Middle frontal gyrus (tissue), 1 donor: ENCODE data around the gene CAMTA1.

Experiments
- DNase-seq: peaks from one replicate; pipeline ENCODE4 v3.0.0-alpha.2; 2015; ENCODE audit warnings: low spot score; ENCODE audit errors: extremely low spot score

The CAMTA1 gene

DNA sequence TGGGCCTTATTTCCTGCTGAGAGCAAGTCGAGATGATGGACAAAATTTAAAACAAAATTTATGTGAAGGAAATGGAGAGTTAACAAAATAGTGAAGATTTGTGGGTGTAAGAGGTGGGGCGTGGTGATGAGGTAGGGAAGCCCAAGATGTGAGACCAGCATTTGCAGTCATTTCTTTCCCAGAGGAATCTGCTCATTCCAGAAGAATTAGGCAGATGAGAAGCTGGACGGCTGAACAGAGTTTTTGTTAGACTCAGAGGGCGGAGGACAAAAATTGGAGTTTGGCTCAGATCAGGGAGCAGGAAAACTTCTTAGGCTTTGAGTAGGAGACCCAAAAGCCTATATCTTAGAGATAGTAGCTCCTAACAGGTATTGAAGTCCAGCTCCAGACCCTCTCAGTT lies 65.3 kb downstream of the CAMTA1 start:
- no peak for DNase-seq

DNA sequence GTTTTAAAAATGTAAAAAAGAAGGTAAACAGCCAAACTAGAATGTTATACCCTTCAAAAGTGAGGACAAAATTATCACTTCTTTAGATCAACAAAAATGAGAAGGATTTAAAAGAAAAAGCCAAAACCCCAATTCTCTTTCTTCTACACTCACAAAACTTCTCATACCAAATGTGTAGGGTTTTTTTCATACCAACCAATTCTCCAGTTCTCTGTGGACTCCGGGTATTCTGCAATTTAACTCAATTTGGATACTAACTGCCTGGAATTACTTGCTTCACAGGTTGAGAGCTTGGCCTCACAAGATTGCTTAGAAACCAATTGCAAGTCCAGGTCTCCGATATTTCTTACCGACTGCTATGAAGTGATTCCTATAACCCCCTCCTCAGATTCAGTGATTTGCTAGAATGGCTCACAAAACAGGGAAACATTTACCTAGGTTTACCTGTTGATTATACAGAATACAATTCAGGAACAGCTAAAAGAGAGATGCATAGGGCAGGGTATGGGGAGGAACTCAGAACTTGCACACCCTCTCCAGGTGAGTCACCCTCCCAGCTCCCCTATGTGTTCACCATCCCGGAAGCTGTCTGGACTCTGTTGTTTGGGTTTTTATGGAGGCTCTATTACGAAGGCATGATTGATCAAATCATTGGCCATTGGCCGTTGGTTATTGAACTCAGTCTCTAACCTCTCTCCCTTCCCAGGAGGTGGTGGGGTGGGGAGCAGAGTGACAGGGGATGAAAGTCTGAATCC lies 67.1 kb downstream of the CAMTA1 start:
- DNase-seq: no peak

DNA sequence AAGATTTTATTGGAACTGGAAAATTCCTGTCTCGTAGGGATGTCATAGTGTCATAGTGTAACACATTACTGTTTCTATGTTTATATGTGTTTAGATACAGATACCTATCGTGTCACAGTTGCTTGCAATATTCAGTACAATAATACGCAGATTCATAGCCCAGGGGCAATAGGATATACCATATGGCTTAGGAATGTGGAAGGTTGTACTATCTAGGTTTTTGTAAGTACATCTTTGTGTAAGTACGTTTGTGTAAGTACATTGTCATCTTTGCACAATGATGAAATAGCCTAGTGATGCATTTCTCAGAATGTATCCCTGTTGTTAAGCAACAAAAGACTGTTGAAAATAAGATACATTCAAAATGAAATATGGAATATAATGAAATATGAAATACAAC lies 68.9 kb downstream of the CAMTA1 start:
- DNase-seq: no peak

DNA sequence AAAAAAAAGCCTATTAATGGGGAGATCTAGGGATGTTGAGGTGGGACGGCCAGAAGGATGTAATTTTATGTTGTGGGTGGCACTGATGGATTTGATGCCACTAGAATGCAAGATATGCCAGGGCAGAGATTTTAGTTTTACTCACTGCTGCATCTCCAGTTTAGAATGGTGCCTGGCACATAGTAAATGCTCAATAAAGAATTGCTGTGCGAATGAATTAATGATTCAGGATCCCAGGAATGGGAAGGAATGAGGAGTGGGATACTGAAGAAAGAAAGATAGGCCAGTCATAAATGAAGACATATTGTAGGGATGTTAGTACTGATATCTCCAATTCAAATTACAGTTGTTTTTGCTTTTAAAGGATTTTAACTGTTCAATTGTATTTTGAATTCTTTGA lies 72.6 kb downstream of the CAMTA1 start:
- no peak for DNase-seq

DNA sequence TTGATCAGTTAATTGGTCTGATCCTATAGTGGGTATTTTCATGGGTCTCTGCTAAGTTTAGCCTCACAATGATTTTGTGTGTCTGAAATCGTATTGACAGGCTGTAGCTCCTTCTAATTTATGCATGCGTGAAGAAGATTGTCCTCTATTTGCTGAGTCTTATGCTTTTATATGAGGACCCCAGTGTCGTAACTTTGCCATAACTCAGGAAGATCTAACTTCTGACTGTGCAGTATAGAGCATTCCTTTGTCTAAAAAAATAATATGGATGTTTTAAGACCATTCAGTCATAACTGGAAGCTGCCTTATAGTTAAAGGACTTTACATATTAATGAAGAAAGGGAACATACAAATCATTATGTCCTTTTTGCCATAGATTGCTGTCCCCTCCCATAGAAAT lies 73.3 kb downstream of the CAMTA1 start:
- no peak for DNase-seq

DNA sequence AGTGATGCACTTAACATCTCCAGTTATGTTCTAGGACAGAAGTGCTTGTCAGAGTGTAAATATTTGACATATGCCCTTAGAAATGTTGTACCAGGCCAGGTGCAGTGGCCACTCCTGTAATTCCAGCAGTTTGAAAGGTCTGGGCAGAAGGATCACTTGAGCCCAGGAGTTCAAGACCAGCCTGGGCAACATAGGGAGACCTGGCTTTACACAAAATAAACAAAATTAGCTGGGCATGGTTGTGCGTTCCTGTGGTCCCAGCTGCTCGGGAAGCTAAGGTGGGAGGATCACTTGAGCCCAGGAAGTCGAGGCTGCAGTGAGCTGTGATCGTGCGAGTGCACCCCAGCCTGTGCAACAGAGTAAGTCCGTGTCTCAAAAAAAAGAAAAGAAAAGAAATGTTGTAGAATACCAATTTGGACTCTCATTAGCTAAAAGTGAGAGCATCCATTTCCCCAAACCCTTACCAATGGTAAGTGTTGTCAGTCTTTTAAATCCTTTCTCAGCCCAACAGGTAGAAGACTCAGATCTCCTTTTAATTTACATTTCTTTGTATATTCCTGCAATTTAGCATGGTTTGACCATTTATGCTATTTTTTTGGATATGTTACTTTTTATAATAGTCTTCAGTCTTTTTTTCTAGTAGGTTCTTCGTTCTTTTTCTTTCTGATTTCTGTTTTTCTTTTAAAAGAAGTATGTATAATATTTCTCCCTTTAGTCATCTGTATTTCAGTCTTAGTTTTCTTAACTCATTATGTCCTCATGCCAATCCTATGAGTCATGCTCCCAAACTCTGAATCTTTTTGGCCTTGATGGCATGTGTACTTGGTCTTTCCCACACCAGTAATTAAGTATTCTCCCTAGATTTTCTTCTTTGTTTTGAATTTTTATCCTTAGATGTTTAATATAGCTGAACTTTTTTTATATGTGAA lies 74.4 kb downstream of the CAMTA1 start:
- DNase-seq: no peak

DNA sequence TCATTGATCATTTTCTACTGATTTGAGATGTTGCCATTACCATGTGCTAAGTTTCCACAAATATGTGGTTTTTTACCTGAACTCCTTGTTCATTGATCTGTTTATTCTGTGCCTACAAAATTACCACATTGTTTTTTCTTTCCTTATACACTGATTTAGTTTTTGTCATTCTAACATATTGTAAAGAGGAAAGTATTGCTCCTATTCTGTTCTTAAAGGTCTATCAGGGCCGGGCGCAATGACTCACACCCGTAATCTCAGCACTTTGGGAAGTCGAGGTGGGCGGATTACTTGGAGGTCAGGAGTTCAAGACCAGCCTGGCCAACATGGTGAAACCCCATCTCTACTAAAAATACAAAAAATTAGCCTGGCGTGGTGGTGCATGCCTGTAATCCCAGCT lies 75.1 kb downstream of the CAMTA1 start:
- no peak for DNase-seq

DNA sequence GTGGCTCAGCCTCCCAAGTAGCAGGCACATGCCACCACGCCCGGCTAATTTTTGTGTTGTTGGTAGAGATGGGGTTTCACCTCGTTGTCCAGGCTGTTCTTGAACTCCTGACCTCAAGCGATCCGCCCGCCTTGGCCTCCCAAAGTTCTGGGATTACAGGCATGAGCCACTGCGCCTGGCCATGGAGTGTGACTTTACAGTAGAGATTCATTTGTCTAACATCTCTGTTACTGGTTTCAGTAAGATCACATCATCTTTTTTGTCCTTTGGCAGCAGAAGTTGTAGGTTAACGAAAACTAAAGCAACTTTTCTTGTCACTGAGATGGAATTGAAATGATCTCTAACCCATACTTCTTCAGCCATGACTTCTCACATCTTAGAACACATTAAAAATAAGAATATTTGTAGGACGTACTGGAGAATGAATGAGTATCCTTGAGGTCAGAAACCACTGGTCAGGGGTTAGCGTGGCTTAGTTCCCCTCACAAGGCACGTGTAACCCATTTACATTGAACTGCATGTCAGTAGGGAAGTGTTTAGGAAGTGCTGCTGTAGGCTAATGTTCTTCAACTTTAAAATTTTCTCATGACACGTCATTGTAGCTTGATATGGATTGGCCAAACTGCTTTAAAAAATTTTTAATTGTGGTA lies 75.9 kb downstream of the CAMTA1 start:
- DNase-seq: no peak

DNA sequence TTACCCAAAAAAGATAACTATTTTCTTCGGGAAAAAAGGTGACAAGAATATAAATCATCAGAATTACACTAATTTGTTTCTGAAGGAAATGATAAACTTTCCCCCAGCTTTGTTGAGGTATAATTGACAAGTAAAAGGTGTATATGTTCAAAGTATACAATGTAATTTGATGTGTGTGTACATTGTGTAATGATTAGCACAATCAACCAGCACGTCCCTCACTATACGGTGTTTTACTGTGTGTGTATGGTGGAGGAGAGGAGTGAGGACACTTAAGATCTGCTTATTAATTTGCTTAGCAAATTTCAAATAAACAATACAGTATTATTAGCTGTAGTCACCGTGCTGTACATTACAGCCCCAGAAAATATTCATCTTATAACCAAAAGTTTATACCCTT lies 77.7 kb downstream of the CAMTA1 start:
- DNase-seq: no peak

DNA sequence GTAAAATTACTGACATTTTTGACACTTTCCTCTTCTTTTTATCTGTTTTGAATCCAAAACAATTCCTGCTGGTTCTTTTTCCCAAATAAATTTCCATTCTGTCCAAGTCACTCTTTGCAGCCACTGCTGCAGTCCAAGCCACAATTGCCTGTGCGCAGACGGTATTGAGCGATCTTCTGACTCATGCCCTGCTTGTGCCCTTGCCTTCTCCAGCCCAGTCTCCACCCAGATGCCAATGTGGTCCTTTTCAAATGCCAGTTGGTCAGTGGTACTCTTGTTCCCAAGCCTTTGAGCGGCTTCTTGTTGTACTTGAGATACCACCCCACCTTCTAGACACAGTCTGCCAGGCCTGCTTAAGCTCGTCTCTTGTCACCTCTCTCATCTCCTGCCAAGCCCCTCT lies 78.9 kb downstream of the CAMTA1 start:
- no peak for DNase-seq

DNA sequence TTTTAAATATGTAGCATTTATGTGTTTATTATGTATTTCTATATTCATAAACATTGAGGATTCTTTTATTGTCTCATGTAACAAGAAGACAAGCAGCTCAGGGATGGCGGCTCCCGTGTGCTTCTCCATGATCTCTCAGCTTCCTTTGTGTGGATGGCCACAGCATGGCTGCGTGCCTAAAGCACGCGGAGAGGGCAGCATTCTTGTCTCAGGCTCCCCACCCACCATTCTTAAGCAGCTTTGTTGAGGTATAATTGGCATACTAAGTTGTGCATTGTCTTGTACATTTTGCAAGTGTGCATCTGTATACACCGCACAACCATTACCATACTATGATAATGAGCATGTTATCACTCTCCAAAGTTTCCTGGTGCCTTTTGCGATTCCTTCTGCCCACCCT lies 81.6 kb downstream of the CAMTA1 start:
- DNase-seq: no peak

DNA sequence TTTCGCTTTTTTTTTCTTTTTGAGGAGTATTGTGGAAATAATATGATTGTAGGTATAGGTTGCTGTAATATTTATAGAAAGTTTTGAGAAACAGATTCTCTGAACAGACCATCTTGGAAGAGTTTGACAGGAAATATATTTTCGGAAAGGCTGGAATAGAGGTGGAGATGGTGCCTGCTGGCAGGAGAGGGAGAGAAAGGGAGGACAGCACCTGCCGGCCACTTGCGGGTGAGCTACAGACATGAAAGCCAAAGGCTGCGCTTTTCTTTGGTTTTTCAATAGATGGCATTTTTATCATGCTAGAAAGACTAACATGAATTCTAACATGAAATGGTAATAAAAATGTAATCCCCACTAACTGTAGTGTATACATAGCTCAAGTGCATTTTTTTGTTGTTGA lies 82.1 kb downstream of the CAMTA1 start:
- DNase-seq: no peak

DNA sequence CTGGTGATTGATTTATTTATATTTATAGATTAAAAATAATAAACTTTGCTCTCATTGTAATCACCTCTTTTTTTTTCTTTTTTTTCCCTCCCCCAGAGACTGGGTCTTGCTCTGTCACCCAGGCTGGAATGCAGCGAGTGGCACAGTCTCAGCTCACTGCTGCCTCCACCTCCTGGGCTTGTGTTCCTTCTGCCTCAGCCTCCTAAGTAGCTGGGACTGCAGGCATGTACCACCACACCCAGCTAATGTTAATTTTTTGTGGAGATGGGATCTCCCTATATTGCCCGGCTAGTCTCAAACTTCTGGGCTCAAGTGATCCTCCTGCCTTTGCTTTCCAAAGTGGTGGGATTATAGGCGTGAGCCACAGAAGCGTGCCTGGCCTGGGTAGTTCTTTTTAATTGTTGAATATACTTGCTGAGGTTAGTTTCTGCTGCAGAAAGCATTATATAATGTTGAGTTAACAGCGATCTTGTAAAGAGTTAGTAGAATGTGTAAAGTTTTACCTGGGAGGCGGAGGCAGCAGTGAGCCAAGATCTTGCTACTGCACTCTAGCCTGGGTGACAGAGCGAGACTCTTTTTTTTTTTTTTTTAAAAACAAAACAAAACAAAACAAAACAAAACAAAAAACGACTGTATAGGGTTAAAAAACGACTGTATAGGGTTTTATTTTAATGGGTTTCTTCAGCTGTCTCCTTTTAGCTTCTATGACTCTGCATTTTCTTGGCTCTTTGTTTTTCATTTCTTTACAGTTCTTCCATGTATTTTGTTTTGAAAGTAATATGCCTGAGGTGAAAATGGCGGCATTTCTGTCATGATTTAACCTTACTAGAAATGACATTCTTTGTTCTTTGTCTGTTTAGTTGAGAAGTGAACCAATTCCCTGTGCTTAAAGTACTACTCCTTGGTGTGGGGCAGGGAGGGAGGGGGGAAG lies 82.7 kb downstream of the CAMTA1 start:
- DNase-seq: no peak

DNA sequence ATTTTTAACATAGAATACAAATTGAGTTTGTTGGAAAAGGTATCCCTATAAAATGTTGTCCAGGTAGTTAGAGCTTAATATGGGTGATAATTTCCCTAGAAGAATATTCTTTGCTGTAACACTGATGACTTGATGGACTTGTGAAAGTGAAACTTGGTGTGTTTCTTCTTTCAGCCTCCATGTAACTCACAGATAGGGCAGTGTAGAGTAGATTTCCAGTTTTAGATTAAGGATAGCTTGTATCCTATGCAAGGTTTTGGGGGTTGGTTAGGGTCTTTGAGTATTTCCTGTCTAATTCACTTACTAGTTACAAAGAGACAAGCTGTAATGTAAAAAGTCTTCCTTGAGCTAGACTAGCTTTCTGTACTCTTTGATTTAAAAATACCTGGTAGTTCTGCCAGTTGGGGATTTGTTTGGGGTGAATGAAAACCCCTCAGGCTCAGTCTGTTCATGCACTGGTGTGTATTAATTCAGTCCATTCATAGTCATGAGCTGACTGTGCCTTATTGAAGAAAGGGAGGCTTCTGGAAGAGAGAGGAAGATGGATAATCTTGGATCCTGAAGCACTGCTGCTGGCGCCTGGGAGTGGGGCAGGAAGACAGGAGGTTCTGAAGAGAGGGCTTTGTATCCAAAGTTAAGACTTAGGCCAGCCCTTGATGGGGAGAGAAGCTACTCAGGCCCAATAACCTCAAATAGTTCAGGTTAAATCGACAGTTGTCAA lies 83.6 kb downstream of the CAMTA1 start:
- DNase-seq: no peak

DNA sequence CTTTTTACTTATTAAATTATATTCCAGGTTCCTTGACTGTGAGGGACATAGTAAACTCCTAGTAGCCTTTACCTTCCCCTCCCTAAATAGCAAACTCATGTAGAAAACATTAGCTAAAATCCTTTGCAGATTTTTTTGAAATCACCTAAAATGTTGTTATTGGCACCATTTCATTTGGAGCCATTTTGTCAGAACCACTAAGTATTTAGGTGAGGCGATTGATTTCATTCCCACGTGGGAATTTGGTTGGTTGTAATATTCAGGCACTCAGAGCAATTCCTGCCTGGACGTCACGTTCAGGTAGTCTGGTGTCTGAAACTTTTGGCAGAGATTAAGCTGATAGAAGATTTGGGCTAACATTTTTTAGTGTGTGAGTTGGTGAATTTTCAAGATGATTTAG lies 84.3 kb downstream of the CAMTA1 start:
- no peak for DNase-seq

DNA sequence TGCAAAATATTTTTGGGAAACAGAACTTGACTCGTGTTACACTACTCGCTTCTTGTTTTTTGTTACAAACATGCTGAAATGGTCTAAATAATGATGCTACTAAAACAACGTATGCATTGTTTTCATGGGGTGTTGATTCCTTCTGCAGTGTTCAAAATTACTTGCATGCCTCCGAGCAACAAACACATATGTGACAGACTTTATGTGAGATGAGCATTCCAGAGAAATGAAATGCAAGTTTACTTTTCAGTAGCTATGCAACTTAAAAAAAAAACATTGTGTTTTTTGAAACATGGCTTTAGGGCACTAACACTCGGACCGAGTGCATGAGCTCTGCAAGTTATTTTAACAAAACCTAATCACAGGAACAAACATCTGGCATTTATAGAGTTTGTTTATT lies 84.8 kb downstream of the CAMTA1 start:
- no peak for DNase-seq

DNA sequence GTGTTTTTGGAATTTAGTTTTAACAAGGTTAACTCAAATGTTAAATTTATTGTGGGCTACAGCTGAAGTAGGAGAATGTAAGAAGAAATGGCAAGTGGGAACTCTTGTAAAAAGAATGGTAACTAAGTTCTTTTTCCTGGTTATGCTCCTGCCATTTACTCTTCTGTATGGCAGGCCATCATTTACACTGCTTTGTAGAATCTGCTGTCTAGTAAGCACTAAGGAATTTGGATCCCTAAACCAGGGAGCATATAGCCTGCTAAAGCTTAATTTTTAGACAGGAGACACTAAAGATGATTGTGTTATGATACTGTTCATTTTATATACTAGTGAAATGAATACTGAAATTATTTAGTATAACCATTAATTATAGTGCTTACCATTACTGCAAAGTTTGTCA lies 85.3 kb downstream of the CAMTA1 start:
- DNase-seq: no peak

DNA sequence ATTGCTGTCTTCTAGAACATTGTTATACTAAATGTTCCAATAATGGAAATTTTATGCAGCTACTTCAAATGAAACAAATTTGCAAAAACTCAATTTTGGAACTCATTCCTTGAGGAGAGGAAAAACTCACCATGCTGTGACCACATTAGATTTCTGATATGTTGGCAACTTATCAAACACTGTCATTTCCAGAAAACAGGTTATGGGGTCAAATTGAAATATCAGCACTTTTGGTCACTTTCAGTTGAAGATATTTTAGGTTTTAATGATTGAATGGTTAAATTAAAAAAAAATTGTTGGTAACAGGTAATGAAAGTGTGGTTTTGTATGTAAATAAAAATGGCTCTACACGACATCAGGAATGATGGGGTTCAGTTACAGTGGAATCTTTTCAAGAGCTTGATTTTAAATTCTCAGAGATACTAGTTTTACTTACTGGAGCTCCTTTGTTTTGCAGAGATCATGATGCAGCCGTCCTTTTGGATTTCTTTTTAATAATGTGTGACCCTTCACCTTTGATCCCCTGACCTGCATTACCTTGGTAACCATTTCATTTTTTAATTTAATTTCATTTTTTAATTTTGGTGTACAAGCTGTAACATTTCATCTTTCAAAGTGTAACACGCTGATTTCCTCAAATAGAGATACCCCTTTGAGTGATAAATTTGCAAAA lies 86.2 kb downstream of the CAMTA1 start:
- no peak for DNase-seq

DNA sequence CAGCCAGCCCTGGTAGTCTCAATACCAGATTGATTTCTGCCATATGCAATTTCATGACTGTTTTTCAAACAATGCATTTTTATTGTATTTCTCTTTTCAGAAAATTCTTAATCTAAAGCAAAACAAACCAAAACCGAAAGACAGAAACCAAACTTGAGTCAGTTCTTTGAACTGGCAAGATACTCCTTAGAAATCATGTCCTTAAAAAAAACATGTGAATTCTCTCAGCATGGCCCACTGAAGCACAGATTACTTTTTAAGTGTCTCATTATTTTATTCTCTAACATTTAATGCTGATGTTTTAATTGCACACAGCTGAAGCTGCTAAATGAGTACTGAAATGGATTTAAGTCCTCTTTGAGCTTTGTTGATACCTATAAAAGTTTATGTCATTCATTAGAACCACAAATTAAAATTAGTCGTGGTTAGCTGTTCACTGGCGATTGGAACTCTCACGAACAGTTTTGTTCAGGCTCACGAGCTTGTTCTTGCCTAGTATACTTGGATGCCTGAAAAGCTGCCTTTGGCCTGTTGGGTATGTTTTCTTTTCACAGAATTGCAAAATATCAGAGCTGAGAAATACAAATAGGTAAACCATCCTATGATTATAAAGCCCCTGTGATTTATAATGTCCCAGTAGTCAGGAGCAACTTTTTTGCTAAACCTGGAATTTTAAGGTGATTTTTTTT lies 87.5 kb downstream of the CAMTA1 start:
- DNase-seq: no peak
